ENCODE results near the gene ZNF761.
"Not testable (repeated sequence)": the region's sequence is repeated elsewhere in the genome, so short reads cannot be mapped to it uniquely, and the experiment has no call there.

The ZNF761 gene

GRCh38 chr19:53461866-53462265 lies 30.1 kb downstream of the ZNF761 start:
- DNase-seq: no peak

- DNase-seq: no peak
Observed at GRCh38 chr19:53462861-53463260, 31.1 kb downstream of the ZNF761 start.

DNA sequence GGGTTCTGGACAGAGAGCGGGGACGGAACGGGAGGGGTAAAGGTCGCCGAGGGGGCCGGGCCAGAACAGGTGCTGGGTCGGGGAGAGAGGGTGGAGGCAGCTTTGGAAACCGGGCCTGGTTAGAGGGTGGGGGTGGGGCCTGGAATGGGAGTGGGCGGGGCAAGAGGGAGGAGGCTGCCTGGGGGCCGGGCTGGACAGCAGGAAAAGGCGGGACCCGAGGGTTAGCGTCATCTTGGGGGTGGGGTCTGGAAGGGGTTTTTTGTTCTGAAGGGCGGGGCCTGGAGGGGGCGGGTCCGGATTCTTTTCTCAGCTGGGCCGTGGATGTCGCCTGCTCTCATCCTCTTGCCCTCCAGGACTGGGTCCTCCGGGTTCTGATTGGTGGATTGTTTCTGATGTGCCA lies 31.5 kb downstream of the ZNF761 start:
- DNase-seq: no peak

DNA sequence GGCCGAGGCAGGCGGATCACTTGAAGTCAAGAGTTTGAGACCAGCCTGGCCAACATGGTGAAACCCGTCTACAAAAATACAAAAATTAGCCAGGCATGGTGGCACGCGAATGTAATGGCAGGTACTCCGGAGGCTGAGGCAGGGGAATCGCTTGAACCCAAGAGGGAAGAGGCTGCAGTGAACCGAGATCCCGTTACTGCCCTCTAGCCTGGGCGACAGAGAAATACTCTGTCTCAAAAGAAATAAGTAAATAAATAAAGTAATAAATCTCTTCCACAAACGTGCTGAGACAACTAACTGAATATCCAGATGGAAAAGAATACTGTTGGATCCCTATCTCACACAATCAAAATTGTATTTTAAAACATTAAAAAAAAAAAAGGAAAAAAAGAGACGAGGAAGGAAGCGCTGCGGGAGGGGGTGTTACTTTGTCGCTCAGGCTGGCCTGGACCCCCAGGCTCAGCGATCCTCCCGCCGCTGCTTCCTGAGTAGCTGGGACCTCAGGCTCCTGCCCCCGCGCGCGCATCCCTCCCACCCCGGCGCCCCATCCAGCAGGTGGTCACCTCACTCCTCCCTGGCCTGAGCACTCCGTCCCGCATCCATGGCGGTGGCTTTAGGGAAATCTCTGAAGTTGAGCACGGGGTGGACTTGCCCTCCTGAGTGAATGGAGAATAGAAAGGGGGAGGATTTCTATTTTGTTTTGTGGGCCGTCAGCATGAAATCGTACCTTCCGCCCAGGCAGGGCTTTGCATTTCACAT lies 35.1 kb downstream of the ZNF761 start:
- DNase-seq: no peak

DNA sequence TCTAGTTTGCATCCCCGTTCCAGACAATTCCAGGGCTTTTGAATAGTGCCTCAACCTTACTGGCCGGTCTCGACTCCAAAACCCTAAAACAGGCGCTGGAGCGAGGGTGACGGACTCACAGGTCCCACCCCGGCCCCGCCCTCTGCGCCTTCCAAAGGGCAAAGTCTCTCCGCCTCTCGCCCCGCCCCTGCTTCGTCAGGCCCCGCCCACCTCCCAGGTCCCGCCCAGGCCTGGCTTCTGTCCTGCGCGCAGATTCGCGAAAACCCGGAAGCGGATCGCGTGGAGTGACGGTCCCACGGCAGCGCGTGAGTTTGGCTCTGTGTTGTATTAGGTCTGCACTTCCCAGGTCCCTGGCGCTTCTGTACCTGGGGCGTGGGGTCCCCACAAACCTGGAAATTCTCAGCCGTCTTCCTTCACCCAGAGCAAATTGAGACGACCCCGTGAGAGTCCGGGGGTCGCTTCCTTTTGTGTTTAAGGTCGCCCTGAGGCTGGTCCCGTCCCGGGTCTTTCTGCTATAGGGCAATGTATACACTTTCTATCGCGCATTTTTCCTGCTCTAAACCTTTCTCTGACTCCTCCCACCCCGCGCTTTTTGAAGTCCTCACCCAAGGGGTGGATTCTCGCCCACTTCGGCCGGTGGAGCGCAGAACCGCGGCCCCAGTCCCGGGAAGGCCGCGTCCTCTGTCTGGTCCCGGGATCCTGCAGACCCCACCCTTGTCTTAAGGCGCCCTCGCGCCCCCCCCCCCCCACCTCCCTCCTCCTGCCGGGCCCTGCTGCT lies 35.9 kb downstream of the ZNF761 start, which contains the start of gene ZNF813:
Gene ZNF813, plus strand, starts transcription at position 249 of the 778 bp plus-strand sequence. CDS start 16,090 bp downstream, outside the sequence.
- DNase-seq: peak; percentile 16 to 72

GRCh38 chr19:53468628-53469027 lies 36.8 kb downstream of the ZNF761 start:
- not testable (repeated sequence) for DNase-seq

GRCh38 chr19:53471916-53472315 lies 40.1 kb downstream of the ZNF761 start:
- DNase-seq: no peak

- not testable (repeated sequence) for DNase-seq
Observed at GRCh38 chr19:53474832-53475231, 43.0 kb downstream of the ZNF761 start.

GRCh38 chr19:53475470-53475869 lies 43.7 kb downstream of the ZNF761 start:
- DNase-seq: not testable (repeated sequence)

DNA sequence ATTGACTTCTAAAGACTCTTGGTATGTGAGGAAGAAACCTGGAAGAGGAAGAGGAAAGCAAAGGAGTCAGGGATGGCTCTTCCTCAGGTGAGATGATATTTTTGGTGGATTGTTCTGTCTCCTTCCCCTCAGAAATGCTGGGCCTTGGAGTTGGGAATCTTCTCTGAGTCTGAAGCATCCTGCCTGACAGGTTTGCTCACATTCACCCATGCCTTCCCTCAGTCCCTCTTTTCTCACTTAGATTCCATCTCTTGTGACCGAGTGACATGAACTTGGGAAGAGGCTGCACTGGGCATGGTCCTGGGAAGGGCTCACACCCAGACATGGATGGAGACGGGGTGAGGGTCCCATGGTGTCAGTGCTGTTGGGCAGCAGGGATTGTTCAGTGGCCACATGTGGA lies 52.0 kb downstream of the ZNF761 start:
- DNase-seq: not testable (repeated sequence)

DNA sequence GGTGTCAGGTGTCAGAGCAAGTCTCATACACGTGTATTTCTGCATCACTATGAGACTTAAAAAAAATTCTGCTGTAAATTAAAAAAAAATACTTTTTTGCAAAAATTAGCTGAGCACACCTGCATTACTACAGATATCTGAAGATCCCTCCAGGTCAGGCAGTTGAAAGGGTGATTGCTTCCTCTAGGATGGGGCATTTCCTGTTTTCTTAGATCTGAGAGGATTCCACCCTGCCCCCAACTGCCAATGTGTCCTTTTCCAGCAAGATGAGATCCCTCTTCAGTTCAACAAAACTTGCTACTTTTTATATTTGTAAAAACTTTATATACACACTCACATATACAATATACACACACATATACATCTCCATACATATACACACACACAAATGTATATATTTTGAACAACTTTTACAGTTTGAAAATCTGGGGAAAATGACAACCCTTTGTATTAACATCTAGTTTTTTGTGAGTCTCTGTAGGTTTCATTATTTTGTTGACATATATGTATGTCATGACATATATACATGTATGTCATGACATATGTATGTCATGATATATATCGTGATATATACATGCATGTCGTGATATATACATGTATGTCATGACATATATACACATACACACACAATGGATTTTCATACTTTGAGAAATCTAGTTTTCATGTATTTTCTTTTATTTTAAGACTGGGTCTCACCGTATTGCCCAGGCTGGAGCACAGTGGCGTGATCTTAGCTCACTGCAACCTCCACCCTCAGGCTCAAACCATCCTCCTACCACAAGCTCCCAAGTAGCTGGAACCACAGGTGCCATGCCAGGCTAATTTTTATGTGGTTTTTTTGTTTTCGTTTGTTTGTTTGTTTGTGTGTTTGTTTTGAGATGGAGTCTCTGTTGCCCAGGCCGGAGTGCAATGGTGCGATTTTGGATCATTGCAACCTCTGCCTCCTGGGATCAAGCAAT lies 53.5 kb downstream of the ZNF761 start:
- DNase-seq: no peak

- no peak for DNase-seq
Observed at GRCh38 chr19:53492153-53492552, 60.4 kb downstream of the ZNF761 start.

- not testable (repeated sequence) for DNase-seq
Observed at GRCh38 chr19:53497311-53498023, 65.7 kb downstream of the ZNF761 start.

GRCh38 chr19:53498024-53498395 lies 66.2 kb downstream of the ZNF761 start:
- not testable (repeated sequence) for DNase-seq

GRCh38 chr19:53503151-53503550 lies 71.4 kb downstream of the ZNF761 start:
- not testable (repeated sequence) for DNase-seq

GRCh38 chr19:53503671-53504364 lies 72.0 kb downstream of the ZNF761 start:
- DNase-seq: not testable (repeated sequence)

DNA sequence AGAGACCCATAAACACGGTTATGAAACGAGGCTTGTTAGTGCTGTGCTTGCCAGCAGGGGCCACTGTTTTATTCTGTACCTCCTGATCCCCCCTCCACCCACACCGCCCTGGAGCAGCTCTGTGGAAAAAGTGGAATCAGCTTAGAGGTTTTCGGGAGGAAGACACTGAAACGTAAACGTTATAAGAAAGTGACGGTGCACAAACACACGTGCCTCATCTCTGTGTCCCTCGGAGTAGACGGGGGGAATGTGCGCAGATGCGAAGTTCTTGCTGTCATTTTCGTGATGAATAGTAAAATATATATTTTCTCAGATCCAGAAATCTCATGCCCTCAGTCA lies 72.5 kb downstream of the ZNF761 start:
- DNase-seq: not testable (repeated sequence)

- DNase-seq: no peak
Observed at GRCh38 chr19:53504885-53505284, 73.1 kb downstream of the ZNF761 start.

DNA sequence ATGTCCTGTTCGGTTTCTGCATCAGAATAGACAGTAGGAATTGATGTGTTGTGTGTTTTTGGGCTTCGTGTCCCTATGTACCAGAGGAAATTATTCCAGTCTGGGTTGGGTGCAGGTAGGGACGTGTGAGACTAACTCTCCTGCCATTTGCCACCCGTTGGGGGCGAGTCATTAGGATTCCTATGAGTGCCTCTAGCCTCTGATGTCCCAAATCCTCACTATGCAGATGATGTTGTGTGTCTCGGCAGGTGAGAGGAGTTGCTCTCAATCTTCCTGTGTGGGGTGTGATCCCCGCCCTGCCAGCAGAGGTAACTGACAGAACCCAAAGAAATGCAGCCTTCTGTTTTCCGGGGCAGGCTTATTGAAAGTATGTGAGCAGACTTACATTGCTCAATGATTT lies 74.9 kb downstream of the ZNF761 start:
- no peak for DNase-seq

Data from NCI-H446 (cell line).